Erythroblast (primary cell): ENCODE measurements around the gene SLC38A3.
"Not testable (repeated sequence)": the region's sequence is repeated elsewhere in the genome, so short reads cannot be mapped to it uniquely, and the experiment has no call there.

Source experiments
- DNase-seq, 2 experiments: peaks; one replicate each; lab custom pipeline; 2025; lab: John Stamatoyannopoulos, UW
- GATA1 ChIP-seq: IDR thresholded peaks from 2 replicates; pipeline ENCODE4 v1.6.1; 2011; ENCODE audit warnings: low read depth, mild to moderate bottlenecking, control low read depth, low read length, moderate library complexity
- POLR2A ChIP-seq: IDR thresholded peaks from 2 replicates; pipeline ENCODE4 v1.6.1; 2011; ENCODE audit warnings: mild to moderate bottlenecking, low read length

SLC38A3 gene

GRCh38 chr3:50215529-50215928, 10.5 kb downstream of the SLC38A3 start:
- no peak for DNase-seq
- no peak for TF ChIP-seq POLR2A
- no peak for TF ChIP-seq GATA1

- no peak for TF ChIP-seq POLR2A
- TF ChIP-seq GATA1 = no peak
- no peak for DNase-seq
These were observed 12.6 kb downstream of the SLC38A3 start for GRCh38 chr3:50217681-50218080.

- no peak for TF ChIP-seq POLR2A
- no peak for TF ChIP-seq GATA1
- no peak for DNase-seq
These were observed 13.4 kb downstream of the SLC38A3 start for GRCh38 chr3:50218448-50218847.

GRCh38 chr3:50219285-50219684, 14.2 kb downstream of the SLC38A3 start:
- TF ChIP-seq POLR2A (no peak), GATA1 (no peak)
- no peak for DNase-seq

- no peak for TF ChIP-seq GATA1
- no peak for DNase-seq
These were observed 15.0 kb downstream of the SLC38A3 start for GRCh38 chr3:50220109-50220508.

GRCh38 chr3:50221051-50221410, 16.0 kb downstream of the SLC38A3 start:
- no peak for DNase-seq

GRCh38 chr3:50221411-50222168, 16.5 kb downstream of the SLC38A3 start:
- no peak for TF ChIP-seq POLR2A
- TF ChIP-seq GATA1 = no peak
- no peak for DNase-seq

More at GRCh38 chr3:50221051-50221410, 16.0 kb downstream of the SLC38A3 start:
- TF ChIP-seq GATA1 = no peak
- TF ChIP-seq POLR2A = no peak

GRCh38 chr3:50222169-50222528, 17.1 kb downstream of the SLC38A3 start:
- TF ChIP-seq POLR2A (no peak), GATA1 (no peak)
- no peak for DNase-seq

GRCh38 chr3:50224639-50225038, 19.6 kb downstream of the SLC38A3 start:
- no peak for TF ChIP-seq GATA1
- DNase-seq = no peak

GRCh38 chr3:50226888-50227389, 21.9 kb downstream of the SLC38A3 start:
- peak; percentile 64 to 67 for DNase-seq
- TF ChIP-seq POLR2A (no peak), GATA1 (no peak)

- DNase-seq = peak; percentile 94 to 95
- TF ChIP-seq GATA1 = no peak
- peak; percentile 44 for TF ChIP-seq POLR2A
These were observed 22.5 kb downstream of the SLC38A3 start for GRCh38 chr3:50227390-50228183.

- DNase-seq = not testable (repeated sequence)
These were observed 23.2 kb downstream of the SLC38A3 start for GRCh38 chr3:50228184-50228763.

- TF ChIP-seq POLR2A (no peak), GATA1 (no peak)
- DNase-seq = no peak
These were observed 24.4 kb downstream of the SLC38A3 start for GRCh38 chr3:50229490-50229889.
